ENCODE measurements around the gene TREM2.

DNA sequence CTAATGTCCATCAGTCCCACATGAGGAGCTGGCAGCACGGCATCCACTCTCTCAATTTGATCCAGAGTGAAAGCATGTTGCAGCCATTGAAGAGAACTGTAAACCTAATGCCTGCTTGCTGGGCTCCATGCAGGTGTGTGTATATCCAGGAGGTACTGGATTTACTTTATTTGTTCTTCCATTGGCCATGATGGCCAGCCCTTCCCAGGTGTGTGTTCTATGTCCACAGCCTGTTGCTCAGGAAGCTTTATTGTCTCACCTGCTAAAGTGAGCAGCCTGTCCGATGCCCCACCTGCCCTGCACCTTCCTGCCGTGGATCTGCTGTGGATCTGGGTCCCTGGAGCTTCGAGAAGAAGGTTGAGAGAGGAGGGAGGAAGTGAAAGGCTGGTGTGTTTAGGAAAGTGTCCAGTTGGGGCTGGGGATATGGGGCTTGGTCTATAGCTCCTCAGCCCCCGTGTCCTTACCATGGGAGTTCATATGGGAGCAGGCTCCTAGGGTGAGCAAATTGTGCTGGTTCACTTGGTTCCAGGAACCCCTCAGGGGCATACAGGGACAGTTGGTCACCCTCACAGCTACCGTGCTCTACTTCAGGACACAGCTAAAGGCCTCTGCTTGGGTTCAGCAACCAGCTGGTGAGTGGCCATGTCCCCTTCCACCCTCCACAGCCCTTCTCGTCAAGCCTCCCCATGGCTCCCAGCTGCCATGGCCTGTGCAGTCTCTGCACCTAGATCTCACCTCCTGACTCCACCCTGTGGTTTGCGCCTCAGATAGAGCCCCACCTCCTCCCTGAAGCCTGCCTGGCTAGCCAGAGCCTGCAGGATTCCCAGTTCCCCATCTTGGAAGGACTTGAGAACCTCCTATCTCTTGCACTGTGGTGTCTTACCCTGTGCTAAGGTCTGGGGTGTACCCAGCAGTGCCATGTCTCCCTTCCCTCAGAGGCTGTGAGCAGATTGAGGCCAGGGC is 25.3 kb upstream of the TREM2 start:
- TF ChIP-seq, protein P1, sequence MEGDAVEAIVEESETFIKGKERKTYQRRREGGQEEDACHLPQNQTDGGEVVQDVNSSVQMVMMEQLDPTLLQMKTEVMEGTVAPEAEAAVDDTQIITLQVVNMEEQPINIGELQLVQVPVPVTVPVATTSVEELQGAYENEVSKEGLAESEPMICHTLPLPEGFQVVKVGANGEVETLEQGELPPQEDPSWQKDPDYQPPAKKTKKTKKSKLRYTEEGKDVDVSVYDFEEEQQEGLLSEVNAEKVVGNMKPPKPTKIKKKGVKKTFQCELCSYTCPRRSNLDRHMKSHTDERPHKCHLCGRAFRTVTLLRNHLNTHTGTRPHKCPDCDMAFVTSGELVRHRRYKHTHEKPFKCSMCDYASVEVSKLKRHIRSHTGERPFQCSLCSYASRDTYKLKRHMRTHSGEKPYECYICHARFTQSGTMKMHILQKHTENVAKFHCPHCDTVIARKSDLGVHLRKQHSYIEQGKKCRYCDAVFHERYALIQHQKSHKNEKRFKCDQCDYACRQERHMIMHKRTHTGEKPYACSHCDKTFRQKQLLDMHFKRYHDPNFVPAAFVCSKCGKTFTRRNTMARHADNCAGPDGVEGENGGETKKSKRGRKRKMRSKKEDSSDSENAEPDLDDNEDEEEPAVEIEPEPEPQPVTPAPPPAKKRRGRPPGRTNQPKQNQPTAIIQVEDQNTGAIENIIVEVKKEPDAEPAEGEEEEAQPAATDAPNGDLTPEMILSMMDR (IDR thresholded peaks at IDR 0.05): no peak
- TF ChIP-seq POLR2A (IDR thresholded peaks at IDR 0.05): no peak
